Hematopoietic multipotent progenitor cell treated with erythropoietin and hydrocortisone succinate and interleukin-3 and kit ligand, for 6 days (in vitro differentiated cells): ENCODE measurements around the gene NTN1.
"Not testable (repeated sequence)": the region's sequence is repeated elsewhere in the genome, so short reads cannot be mapped to it uniquely, and the experiment has no call there.

ENCODE experiments used
- DNase-seq: peaks from one replicate; pipeline ENCODE4 v3.0.0-alpha.2; 2015

NTN1 gene

DNA sequence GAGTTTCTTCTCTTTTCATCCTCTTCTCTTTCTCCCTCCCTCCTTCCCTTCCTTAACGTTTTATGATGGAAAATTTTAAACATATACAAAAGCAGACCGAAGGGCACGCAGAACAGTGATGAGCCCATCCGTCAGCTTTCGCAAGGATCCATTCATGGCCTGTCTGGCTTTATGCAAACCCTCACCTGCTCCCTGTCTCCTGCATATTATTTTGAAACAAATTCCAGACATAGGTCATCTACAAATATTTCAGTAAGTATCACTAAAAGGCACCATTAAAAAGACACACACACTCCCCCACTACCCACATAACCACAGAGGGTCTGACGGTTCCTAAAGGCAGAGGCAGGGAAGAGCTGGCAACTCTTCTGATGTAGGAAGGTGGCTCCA is 235.0 kb downstream of the NTN1 start:
- no peak for DNase-seq

DNA sequence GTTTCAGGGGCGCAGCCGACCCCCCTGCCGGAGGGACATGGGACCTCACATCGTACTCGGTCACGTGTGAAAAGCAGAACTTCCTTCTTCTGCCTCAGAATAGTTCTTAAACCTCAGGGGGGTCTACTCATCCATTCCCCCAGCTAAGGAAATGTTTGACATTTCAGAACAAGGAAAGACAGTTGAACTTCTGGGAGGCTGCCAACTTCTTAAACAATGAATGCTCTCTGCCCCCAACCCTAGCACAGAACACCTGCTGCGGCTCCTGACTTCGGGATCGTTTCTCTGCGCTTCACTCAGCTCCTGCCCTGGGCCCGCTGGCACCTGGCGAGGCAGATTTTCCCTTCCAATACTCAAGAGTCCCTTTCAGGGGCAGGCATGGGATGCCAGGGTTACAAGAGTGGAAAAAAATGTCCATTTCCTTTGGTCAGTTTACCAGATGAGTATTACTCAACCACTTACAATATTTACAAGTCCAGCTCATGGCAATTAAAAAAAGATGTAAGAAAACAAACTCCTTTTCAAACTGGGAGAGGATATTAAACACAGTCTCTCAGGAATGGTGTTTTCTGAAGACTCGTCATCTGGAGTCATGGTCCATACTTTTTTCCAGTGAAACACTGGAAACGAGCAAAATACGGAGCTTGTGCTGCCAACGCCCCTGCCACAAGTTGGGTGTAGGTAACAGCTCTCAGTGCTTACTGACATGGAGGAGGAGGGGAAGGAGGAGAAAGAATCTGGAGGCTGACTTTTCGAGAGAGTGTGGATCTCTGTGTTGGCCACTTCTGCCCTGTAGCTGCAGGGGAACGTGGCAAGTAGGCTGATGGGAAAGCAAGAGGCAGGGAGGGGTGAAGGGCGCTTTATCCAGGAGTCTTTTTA is 235.7 kb downstream of the NTN1 start:
- DNase-seq: peak; percentile 55

DNA sequence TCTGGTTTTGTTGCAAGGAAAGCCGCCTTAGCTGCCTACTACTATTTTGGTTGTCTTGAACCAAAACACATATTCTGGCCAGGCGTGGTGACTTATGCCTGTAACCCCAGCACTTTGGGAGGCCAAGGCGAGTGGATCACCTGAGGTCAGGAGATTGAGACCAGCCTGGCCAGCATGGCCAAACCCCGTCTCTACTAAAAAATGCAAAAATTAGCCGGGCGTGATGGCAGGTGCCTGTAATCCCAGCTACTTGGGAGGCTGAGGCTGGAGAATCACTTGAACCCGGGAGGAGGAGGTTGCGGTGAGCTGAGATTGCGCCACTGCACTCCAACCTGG is 236.3 kb downstream of the NTN1 start:
- not testable (repeated sequence) for DNase-seq

DNA sequence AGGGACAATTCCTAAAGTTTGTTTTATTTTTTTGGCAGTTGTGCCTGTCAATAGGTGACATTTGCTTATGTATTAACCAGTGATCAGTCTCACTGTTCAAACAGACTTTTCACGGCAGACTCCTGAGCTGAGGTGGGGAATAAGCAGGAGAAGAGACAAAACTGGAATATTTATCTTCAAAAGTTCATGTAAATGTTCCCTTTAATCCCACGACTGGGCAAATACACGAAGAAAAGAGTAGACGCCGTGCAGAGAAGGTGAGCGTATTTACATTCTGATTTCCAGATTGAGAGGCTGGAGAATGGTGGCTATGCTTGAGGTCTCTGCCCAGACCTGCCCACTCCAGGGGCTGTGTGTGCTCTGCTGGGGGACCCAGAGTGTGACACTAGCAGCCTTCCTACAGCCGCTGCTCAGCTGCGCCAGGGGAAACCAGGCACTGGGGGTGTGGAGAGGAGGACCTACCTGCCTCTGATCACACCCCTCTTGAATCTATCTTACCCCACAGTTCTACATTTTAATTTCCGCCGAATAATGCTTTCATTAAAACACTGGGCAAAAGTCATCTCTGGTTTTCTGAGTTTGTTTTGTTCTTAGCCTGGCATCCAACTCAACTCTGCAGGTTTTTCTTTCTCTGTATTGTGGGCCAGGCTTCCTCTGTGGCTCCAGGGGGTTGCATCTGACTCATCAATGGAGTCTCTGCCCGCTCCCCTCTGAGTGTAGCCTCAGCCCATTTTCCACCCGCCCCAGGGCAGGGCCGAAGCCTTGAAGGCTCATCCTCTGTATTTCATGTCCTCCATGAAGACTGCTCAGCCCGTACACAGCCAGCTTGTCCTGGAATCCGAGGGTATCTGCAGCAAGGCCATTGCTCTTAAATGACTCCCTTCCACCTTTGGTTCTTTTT is 237.1 kb downstream of the NTN1 start:
- no peak for DNase-seq

DNA sequence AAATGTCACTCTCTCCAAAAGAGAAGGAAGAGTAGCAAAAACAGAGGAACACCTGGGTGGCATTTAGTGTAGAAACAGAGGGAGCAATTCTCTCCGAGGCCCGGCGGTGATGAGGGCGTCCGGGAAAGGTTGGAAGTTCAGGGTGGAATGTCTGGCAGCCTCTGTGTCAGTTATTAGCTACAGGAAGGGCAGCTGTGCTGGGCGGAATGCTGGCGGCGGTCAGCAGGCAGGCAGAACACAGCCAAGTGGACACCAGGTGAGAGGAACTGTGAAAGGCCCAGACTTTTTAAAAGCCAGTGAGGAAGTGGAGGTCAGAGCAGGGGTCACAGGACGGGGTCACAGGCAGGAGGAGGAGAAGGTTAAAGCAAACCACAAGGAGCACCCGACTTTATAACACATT is 238.1 kb downstream of the NTN1 start:
- DNase-seq: no peak

DNA sequence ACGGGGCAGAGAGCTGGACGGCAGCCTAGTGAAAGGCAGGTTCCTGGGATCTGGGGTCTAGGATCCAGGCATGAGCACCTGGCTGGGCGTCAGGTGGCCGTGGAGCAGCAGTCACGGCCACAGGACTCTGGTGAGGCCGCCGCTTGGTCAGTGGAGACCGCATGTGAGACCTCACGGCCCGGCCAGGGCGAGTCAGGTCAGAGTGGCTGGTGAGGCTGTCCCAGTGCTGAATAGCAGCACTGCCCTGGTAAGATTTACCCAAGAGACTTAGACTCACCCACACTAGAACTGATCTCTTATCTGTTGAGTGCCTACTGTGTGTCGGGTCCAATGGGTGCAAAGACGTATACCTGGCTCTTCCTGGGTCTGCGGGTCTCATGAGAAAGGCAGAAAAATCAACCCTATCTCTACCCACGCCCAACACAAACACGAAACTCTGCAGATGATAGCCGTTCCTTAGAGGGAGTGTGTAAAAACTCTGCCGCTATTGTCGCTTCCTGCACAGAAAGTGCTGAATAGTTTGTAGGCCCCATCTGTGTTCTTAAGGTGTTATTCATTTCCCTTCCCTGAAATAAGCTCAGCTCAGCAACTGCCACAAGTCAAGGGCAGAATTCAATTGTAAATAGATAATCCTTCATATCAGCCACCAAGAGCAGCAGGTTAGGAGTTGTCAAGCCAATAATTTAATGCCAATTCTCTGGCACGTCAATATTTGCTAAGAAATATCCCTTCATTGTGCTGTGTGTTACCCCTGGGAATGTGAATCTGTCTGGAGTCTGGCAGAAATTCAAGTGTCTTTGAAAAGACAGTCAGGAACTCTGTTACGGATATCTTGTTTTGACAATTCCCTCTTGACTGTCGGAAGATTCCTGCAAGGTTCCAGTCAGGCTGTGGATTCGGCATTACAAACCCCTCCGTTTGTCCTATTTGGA is 240.0 kb downstream of the NTN1 start:
- no peak for DNase-seq

DNA sequence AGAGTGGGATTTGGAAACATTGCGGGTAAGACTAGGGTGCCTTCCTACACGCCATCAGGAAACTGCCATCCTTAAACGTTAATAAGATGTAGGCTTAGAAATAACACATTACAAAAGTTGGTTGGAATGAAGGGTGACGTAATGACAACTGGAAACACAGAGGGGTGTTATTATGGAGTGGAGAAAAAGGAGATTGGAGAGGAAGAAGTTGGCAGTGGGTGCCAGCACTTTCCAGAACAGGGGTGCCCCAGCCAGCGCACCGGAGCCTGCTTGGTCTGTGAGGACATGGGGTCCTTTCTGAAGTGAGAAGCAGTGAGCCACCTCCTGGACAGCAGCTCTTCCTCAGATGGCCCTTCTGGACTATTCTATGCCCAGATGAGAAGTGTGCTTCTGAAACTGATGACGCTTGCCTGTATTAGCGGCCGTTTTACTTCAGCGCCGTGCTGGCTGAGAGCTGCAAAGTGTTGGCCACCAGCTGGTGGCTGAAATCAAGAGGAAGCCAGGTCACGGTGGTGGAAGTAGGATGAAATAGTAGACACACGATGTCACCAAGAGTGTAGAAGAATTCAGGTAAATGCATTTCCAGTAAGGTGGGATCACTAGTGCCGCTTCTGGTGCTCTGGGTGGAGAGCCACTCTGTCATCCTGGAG is 244.8 kb downstream of the NTN1 start:
- no peak for DNase-seq

DNA sequence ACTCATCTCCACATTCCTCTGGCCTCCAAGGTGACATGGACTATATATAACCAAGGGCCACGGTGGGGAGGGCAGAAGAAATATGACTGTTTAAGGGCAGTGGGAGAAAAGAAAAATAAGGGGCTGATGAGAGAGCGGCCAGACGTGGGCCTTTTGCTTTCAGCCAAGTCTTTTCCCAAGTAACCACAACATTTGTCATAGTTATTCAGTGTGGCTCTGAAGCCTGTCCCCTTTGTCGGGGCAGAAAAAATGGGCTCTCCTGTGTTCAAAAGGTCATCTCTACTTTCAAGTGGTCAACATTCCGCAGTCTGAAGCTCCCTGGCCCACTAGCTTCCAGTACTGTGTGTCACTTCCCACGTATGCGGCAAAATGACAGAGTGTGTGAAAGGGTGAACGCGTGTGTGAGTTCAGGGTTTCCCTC is 245.4 kb downstream of the NTN1 start:
- DNase-seq: no peak

DNA sequence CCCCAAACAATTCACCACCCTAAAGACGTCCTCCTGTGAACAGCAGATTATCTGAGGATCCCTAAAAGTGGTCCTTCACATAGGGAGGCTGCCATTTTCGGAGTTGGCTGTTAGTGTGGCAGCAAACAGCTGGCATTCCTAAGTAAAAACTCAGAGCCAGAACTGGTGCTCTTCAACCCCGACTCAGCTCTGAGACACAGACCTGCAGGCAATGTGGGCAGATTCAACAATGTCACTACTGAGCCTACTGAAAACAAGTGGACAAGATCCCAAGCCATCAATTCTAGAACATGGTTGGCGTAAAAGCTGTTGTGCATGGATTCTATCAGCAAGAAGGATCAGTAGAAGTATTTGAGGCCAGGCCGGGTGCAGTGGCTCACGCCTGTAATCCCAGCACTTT is 247.2 kb downstream of the NTN1 start:
- no peak for DNase-seq

DNA sequence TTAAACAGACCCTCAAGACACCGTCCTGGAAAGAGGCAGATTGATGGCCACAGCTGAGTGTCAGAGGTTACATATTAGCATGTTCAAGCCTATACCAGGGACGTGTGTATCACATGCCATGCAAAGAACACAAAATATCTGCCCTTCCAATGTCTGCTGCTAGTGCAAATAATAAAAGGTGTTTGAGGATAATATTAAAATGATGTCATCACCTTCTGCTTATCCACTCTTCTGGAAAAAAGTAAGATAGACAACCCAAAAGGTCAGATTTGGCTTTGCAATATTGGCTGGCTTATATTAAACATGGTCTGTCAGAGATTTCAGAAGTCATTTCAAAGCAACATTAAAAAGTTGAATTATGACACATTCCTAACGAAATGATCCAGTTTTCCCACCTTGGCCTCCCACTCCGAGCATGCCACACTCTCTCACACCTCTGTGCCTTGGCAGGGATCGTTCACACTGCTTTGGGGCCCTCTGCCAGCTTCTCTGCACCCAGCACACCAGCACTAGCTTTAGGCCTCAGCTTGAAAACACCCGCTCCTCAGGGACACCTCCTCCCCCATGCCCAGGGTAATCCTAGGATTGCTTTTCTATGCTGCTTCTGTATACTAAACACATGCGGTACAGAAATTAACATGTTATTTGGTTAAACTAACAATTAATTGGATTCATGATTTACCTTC is 248.2 kb downstream of the NTN1 start:
- DNase-seq: no peak

DNA sequence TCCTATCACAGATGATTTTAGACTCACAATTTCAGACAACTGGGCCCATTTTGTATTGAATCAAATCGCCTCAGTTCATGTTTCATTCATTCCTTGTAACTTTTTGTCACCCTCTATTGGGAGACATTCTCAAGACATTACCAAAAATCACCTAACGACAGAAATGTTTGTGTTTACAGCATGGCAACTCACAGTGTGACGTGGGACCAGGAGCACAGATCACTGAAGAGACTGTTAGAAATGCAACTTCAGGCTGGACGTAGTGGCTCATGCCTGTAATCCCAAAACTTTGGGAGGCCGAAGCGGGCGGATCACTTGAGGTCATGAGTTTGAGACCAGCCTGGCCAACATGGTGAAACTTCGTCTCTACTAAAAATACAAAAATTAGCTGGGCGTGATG is 249.6 kb downstream of the NTN1 start:
- DNase-seq: no peak

DNA sequence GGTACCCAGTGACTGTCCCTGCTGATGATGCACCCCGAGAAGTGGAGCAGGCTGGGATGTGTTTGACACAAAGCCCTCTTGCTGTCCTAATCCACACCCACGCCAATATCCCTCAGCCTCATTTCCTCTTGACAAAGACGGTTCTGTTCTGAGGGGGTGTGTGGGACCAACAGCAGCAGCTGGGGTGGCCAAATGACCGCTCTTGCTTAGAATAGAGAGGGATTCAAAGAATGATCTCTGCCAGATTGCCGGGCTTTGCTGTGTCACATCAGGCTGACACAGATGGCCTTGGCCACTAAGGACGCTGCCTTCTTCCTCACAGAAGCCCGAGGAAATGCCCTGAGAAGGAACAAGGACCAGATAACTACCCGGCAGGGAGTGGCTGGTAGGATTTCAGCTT is 250.7 kb downstream of the NTN1 start:
- DNase-seq: no peak

DNA sequence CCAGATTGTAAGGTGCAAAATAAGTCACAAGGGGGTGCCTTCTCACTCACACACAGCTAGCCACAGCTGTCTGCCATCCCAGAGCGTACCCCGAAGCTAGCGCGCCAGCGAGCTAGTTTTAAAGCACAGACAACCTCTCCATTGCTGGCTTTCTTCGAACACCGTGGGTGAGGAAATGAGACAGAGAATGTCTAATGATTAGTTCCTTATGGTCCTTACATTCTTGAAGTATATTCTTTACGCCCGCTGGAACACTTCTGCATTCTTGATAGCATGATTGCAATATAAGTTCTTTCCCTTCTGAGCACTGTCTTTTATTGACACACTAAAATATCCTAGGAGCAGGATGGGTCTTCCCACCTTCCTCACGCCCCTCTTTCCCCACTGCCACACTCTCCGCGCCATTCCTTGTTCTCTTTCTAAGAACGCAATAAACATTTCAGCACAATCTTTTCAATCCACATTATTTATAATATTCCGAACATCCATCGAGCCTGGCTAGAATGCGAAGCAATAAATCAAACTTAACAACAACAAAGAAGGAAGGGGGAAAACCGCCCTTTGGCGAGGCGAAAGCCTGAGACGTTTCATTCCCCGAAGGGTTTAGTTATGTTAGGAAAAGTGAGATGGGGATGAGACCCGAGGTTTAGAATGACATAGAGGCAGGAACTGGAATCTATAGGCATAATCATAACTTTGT is 251.3 kb downstream of the NTN1 start:
- no peak for DNase-seq

DNA sequence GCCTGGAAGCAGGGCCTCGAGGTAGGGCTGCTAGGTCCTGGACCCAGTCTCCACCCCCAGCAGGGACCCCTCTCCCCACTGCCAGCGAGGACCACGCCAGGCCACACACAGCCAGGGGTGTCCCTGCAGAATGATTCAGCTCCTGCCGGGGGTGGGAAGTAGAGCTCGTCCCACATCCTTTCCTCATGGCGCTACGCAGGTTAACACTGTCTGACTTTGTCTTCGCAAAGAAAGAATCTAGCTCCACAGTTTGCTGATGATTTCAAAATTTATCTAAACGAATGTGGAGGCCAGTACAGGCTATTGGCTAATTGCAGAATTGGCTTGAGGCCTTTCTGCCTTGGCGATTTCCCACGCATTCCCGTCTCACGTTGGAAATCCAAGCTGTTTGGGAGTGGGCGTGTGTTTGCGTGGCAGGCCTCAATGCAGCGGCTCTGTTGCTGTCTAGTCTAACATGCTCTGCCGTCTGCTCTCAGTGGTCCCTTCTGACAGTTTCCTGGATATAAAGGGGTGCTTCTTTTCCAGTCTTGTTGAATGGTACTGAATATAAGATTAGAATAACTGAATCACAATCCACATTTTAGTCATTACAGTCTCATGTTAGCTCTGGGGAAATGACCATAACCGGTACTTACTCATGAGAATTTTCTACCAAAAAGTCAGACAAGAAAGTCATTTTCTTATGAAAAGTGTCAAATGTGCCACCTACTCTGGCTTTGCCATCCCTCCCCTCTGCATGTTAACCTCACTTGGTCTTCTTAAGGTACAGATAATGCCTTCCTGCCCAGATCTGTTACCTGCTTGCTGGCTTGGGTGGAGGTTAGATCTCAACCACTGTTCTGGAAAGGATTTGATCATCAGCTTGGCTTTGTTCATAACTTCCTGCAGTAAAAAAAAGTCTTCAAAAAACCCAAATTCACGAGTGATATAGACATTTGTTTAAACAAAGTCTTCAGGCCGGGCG is 252.4 kb downstream of the NTN1 start:
- no peak for DNase-seq

DNA sequence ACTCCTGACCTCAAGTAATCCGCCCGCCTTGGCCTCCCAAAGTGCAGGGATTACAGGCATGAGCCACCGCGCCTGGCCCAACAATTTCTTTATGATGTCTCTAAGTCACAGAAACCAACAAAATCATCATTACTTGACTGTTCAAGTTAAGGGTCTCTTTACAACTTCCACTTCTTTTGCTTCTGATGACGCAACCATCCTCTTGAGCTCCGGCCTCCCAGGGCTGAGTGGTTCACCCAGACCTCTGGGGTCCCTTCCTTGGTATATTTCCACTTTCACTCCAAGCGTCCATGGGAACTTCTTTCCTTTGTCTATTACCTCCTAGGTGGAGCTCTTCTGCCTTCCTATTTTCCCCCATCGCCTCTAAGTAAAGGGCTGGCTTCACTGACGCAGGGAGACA is 253.7 kb downstream of the NTN1 start:
- DNase-seq: no peak

DNA sequence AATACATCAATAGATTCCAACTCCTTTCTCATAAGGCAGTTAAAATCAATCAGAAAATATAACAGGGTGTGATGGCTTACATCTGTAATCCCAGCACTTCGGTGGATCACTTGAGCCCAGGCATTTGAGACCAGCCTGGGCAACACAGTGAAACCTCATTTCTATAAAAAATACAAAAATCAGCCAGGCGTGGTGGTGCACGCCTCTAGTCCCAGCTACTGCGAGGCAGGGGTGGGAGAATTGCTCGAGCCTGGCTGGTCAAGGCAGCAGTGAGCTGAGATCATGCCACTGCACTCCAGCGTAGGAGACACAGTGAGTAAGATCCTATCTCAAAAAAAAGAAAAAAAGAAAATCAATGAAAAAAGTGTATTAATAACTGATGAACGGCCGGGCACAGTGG is 258.6 kb downstream of the NTN1 start:
- DNase-seq: no peak

DNA sequence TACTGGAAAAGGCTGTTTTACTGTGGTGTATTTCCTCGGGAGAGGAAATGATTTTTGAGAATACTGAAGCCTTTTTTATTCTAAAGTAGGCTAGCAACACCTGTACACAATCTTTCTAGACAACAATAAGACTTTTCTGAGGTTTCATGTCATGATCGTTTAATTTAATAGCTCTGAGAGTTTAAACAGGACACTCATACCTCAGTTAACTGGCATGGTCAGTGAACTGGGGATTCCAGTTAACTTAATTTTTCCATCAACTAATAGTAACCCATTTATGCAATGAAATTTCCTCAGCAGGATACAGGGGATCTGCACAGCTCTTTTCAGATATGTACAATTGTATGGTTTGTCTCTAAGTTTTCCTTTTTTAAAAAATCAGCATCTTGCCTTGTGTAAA is 262.6 kb downstream of the NTN1 start:
- no peak for DNase-seq

DNA sequence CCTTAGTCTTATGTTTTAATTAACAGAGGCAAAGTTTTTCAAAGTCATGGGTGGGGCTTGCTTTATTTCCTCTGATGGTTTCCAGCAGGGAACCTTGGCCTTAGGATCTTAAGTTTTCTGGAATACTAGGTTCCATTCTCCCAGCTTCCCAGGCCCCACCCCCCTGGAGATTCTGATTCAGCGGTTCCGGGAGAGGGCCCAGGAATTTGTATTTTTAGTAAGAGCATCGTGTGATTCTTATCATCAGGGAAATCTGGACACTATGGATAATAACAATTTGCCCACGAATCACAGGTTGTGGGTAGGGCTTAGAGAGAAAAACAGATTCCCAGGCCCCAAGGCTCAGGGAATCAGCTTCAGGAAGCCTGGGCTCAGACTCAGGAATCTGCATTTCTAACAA is 263.6 kb downstream of the NTN1 start:
- no peak for DNase-seq

DNA sequence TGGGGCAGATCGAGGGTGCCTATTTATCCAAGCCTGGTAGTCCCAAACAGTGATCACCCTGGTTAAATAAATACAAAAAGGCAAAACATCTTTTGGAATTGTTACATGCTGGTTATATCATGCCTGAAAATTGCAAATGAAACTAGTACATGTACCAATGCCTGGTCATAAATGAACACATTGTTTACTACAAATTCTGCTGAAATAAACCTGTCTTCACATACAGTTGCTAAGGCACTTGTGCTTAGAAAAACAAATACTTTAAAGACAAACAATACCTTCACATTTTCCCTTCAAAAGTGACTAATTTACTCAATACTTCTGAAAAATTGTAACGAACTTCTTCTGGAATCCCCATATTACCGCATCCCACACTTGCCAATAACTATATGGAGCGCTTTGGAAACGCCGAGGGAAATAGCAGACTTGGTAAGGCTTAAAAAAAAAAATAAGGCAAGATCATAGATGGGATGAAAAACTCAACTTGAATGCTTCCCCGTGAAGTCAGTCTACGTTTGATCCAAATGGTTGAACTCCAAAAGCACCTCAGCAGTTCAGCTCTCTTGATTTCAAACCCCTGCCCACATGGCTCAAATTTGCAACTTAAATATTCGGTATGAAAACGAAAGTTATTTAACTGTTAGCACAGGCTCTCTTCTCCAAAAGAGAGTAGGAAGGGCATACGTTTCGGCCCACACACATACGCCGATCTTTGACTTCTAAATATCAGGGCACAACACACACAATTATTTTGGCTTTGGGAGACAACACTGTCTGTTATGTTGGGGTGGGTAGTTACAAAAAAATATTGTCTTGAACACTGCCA is 264.5 kb downstream of the NTN1 start:
- DNase-seq: no peak
